Measurements from ENCODE around the gene SETBP1. TPM values are rescaled to one million over a fixed set of nuclear protein-coding genes. Genes with fewer than 3 reads are reported as not detected.

The SETBP1 gene
- total and polyA plus RNA-seq, 2 of the 13 experiments (the other 11 are each of a cell fraction or from before 2014, with no cell fraction given), result 0.18 to 0.65 TPM

DNA sequence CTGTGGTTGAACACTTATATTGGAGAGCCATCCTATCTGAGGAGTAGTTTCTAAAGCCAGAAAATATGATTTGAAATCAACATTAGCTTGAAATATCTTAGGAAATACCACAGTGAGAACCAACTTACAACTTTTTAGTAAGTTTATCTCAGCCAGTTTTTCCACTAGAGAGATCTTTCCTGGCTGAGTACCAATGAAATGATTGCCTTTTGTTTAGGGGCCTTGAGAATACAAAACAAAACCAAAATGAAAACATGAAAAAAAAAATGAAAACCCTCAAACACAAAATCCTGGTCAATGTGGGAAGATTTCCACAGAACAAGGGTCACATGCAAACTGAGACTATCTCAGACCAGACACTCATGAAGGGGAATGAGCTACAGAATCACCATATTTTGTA, 429.0 kb downstream of the SETBP1 start:
- in situ Hi-C loops (cut with HindIII; ENCODE audit: extremely low pct_ligation_motif_present, low pct_unique_long_range_greater_than_20kb), result no loop called here
- intact Hi-C loops (cut with micrococcal nuclease; ENCODE audit: unreplicated experiment), result no loop called here
- Histone ChIP-seq H3K4me1 (ENCODE audit: insufficient read depth, low read length) (no peaks in the 10 kb centered on the region), H3K27ac (ENCODE audit: extremely low read length, insufficient read depth, low read length) (no peak overlapping the region), H3K4me3 (replicated peaks in 1 of 3; ENCODE audit: insufficient read depth in 1 of 3, low read depth in 2 of 3, low read length in 3 of 3) (no peak overlapping the region), H3K9me3 (ENCODE audit: low read length) (0 out of 2 replicates have a peak, but pooled peaks cover 3% of the 10 kb centered on the region), H3K27me3 (ENCODE audit: control insufficient read depth in 1 of 2, insufficient read depth in 2 of 2, low read length in 2 of 2) (no peaks in the 10 kb centered on the region), H3K36me3 (replicated peaks in 1 of 2; ENCODE audit: control insufficient read depth in 1 of 2, insufficient read depth in 2 of 2, low read length in 2 of 2) (no peaks in the 10 kb centered on the region), H3K79me2 (ENCODE audit: insufficient read depth, low read length) (no peaks in the 10 kb centered on the region), H2AFZ (ENCODE audit: low read length) (no peak overlapping the region), H3K9ac (ENCODE audit: insufficient read depth, low read depth, low read length) (no peak overlapping the region), H3K4me2 (ENCODE audit: low read depth, low read length) (no peak overlapping the region), H4K20me1 (ENCODE audit: insufficient read depth, low read length) (no peaks in the 10 kb centered on the region)
- POLR2A ChIA-PET, result no interaction called here
- CTCF ChIA-PET (ENCODE audit: low intra/inter-chr PET ratio, low total read pairs), result no interaction called here
- FAIRE-seq (no peak), ATAC-seq (no peak), DNase-seq (ENCODE audit: low spot score) (no peak)
- TF ChIP-seq NFE2L1 (CRISPR knock-in tag; IDR thresholded peaks at IDR 0.05; ENCODE audit: borderline replicate concordance), result no peak
- TF ChIP-seq MXI1 (IDR thresholded peaks at IDR 0.05; ENCODE audit: borderline replicate concordance, low read depth, low read length), result no peak
- TF ChIP-seq ZNF788 (CRISPR knock-in tag; IDR thresholded peaks at IDR 0.05; ENCODE audit: borderline replicate concordance), result no peak
- TF ChIP-seq SUZ12 (IDR thresholded peaks at IDR 0.05; ENCODE audit: low read depth, low read length), result no peak
- TF ChIP-seq ZNF572 (CRISPR knock-in tag; IDR thresholded peaks at IDR 0.05), result no peak
- TF ChIP-seq ZBTB3 (CRISPR knock-in tag; IDR thresholded peaks at IDR 0.05; ENCODE audit: borderline replicate concordance, low read depth), result no peak
- TF ChIP-seq SKI (IDR thresholded peaks at IDR 0.05; ENCODE audit: partially characterized antibody), result no peak
- TF ChIP-seq, protein P1, sequence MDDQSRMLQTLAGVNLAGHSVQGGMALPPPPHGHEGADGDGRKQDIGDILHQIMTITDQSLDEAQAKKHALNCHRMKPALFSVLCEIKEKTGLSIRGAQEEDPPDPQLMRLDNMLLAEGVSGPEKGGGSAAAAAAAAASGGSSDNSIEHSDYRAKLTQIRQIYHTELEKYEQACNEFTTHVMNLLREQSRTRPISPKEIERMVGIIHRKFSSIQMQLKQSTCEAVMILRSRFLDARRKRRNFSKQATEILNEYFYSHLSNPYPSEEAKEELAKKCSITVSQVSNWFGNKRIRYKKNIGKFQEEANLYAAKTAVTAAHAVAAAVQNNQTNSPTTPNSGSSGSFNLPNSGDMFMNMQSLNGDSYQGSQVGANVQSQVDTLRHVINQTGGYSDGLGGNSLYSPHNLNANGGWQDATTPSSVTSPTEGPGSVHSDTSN (CRISPR knock-in tag; IDR thresholded peaks at IDR 0.05; ENCODE audit: borderline replicate concordance), result no peak
- TF ChIP-seq, protein P2, sequence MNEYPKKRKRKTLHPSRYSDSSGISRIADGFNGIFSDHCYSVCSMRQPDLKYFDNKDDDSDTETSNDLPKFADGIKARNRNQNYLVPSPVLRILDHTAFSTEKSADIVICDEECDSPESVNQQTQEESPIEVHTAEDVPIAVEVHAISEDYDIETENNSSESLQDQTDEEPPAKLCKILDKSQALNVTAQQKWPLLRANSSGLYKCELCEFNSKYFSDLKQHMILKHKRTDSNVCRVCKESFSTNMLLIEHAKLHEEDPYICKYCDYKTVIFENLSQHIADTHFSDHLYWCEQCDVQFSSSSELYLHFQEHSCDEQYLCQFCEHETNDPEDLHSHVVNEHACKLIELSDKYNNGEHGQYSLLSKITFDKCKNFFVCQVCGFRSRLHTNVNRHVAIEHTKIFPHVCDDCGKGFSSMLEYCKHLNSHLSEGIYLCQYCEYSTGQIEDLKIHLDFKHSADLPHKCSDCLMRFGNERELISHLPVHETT (CRISPR knock-in tag; conservative IDR thresholded peaks at IDR 0.05), result no peak
- TF ChIP-seq RBM22 (optimal IDR thresholded peaks at IDR 0.05; ENCODE audit: low read length), result no peak
- TF ChIP-seq, protein P3, sequence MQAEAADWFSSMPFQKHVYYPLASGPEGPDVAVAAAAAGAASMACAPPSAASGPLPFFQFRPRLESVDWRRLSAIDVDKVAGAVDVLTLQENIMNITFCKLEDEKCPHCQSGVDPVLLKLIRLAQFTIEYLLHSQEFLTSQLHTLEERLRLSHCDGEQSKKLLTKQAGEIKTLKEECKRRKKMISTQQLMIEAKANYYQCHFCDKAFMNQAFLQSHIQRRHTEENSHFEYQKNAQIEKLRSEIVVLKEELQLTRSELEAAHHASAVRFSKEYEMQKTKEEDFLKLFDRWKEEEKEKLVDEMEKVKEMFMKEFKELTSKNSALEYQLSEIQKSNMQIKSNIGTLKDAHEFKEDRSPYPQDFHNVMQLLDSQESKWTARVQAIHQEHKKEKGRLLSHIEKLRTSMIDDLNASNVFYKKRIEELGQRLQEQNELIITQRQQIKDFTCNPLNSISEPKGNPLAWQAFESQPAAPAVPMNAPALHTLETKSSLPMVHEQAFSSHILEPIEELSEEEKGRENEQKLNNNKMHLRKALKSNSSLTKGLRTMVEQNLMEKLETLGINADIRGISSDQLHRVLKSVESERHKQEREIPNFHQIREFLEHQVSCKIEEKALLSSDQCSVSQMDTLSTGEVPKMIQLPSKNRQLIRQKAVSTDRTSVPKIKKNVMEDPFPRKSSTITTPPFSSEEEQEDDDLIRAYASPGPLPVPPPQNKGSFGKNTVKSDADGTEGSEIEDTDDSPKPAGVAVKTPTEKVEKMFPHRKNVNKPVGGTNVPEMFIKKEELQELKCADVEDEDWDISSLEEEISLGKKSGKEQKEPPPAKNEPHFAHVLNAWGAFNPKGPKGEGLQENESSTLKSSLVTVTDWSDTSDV (CRISPR knock-in tag; IDR thresholded peaks at IDR 0.05), result no peak
- TF ChIP-seq, protein P4, sequence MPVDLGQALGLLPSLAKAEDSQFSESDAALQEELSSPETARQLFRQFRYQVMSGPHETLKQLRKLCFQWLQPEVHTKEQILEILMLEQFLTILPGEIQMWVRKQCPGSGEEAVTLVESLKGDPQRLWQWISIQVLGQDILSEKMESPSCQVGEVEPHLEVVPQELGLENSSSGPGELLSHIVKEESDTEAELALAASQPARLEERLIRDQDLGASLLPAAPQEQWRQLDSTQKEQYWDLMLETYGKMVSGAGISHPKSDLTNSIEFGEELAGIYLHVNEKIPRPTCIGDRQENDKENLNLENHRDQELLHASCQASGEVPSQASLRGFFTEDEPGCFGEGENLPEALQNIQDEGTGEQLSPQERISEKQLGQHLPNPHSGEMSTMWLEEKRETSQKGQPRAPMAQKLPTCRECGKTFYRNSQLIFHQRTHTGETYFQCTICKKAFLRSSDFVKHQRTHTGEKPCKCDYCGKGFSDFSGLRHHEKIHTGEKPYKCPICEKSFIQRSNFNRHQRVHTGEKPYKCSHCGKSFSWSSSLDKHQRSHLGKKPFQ (CRISPR knock-in tag; IDR thresholded peaks at IDR 0.05; ENCODE audit: insufficient replicate concordance), result no peak
- no peak for TF ChIP-seq ZNF24 (IDR thresholded peaks at IDR 0.05)
- no peak for TF ChIP-seq MAFF (IDR thresholded peaks at IDR 0.05; ENCODE audit: low read depth, low read length)
- TF ChIP-seq ZNF20 (CRISPR knock-in tag; IDR thresholded peaks at IDR 0.05), result no peak
- no peak for TF ChIP-seq MTF2 (CRISPR knock-in tag; IDR thresholded peaks at IDR 0.05; ENCODE audit: borderline replicate concordance)
- no peak for TF ChIP-seq FOXC1 (CRISPR knock-in tag; IDR thresholded peaks at IDR 0.05; ENCODE audit: borderline replicate concordance)
- no TSS peak for BruUV-seq (replicated peaks)
